NCI-H2227 (cell line): ENCODE results near the gene KIF21A.
A peak's percentile ranks its signal among the peaks of the same experiment; 100 is the strongest.

Experiments used
- DNase-seq: peaks from one replicate; lab custom pipeline; 2025; ENCODE audit not compliant: unreplicated experiment; lab: John Stamatoyannopoulos, UW

KIF21A gene, protein sequence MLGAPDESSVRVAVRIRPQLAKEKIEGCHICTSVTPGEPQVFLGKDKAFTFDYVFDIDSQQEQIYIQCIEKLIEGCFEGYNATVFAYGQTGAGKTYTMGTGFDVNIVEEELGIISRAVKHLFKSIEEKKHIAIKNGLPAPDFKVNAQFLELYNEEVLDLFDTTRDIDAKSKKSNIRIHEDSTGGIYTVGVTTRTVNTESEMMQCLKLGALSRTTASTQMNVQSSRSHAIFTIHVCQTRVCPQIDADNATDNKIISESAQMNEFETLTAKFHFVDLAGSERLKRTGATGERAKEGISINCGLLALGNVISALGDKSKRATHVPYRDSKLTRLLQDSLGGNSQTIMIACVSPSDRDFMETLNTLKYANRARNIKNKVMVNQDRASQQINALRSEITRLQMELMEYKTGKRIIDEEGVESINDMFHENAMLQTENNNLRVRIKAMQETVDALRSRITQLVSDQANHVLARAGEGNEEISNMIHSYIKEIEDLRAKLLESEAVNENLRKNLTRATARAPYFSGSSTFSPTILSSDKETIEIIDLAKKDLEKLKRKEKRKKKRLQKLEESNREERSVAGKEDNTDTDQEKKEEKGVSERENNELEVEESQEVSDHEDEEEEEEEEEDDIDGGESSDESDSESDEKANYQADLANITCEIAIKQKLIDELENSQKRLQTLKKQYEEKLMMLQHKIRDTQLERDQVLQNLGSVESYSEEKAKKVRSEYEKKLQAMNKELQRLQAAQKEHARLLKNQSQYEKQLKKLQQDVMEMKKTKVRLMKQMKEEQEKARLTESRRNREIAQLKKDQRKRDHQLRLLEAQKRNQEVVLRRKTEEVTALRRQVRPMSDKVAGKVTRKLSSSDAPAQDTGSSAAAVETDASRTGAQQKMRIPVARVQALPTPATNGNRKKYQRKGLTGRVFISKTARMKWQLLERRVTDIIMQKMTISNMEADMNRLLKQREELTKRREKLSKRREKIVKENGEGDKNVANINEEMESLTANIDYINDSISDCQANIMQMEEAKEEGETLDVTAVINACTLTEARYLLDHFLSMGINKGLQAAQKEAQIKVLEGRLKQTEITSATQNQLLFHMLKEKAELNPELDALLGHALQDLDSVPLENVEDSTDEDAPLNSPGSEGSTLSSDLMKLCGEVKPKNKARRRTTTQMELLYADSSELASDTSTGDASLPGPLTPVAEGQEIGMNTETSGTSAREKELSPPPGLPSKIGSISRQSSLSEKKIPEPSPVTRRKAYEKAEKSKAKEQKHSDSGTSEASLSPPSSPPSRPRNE (N-terminal part only)

DNA sequence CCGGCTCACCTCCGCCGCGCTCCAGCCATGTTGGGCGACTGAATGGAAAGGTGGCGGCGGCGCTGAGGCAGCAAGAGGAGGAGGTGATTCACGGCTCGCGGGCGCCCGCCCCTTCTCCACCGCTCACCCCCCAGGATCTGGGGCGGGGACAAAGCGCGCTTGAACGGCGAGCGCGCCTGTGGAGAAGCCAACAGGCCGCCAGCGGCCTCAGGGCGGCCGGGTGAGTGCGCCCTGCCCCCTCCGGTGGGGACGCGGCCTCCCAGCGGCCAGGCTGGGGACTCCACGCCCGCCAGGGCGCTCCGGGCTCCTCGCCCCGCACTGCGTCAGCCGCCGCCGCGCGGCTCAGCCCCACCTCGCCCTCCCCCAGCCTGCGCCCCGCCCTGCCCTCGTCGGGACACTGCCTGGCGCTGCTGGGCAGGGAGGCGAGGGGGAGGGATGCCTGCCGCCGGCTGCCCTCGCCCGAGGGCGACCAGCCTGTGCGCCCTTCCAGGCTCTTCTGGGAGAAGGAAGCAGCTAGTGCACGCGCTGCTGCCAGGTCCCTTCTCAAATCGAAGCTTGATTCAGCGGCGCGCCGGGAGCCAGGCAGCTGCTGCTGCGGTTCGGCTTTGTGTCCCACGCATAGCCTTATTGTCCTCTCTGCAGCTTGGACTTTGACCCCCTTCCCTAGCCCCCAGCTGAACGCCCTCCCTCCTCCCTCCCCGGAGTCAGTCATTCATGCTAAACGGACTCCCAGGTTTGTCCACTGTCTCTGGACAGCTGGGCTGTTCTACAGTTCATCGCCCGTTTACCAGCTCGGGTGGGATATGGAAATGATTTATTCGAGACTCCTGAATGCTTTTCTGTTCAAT, at the start of gene KIF21A:
TSS of gene KIF21A (minus strand) at position 40 of the 848 bp plus-strand sequence. CDS start 150 bp downstream, outside the sequence.
- DNase-seq = peak; percentile 86

DNA sequence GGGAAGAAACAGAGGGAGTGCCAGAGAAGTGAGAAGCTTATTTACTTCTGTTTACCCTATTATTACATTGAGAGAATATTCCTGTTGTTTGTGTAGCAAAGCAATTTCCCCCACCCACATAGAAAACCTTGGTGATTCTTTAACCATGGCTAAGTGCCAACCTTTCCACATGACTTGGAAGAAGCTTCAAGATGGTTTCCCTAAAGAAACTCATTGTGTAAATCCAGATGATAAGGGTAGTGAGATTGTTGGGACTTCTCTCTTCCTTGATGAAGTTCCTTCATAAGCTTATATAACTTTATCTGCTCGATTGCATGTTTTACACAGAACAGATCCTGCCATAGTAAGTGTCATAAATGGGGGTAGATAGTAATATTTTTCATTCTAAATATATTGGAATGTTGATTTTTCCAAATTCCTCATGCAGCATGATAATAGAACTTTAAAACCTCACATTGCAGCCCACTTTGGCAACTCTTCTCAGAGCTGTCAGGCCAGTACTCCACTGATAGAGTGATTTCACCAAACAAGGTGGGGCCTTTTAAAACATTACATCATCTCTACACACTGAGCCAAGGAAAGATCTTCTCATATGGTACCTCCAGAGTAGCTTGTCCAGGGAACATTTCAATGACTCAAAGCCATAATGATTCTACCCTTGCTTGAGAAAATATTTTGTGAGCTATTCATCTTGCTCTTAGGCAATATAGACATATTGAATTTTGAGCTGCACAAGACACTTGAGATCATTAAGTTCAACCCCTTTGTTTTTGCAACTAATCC, 47.8 kb upstream of the KIF21A start:
- peak; percentile 2 for DNase-seq

DNA sequence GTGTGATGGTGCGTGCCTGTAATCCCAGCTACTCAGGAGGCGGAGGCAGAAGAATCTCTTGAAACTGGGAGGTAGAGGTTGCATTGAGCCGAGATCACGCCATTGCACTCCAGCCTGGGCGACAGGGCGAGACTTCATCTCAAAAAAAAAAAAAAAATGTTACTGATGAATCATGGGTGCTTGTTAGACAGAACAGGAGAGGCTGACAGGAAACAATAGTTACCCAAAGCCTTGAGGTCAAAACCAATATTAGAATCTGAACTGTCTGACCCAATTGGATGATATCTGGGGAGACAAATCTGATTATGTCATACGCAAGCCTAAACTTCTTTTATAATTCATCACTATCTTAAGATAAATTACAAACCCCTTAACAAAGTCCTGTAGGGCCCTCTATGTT, 40.7 kb upstream of the KIF21A start:
- DNase-seq = no peak

DNA sequence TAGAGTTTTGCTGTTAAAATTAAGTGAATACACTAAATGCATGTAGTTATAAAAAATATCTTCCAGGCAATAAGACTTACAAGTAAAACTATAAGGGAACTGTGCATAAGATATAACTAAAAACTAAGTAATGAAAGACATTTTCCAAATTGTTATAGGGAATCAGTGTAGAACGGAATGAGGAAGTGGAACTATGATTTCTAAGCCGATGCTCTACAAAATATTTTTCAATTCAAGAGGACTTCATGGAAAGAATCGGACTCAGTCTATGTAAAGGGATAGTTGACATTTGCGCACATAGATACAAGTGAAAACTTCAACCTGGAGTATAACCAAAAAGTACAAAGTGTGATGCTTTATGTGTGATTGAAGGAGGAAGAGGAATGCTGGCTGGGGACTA, 40.1 kb upstream of the KIF21A start:
- DNase-seq = no peak

DNA sequence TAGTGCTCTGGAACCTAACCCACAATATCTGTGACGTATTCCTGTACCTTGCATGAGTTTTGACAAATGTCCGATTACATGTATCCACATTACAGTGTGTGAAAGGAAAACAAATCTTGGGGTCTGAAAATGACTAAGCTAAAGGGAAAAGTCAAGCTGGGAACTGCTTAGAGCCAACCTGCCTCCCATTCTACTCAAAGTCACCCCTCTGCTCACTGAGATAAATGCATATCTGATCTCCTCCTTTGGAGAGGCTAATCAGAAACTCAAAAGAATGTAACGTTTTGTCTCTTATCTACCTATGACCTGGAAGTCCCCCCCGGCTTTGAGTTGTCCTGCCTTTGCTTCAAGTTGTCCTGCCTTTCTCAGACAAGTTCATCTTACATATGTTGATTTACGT, 34.0 kb upstream of the KIF21A start:
- no peak for DNase-seq

DNA sequence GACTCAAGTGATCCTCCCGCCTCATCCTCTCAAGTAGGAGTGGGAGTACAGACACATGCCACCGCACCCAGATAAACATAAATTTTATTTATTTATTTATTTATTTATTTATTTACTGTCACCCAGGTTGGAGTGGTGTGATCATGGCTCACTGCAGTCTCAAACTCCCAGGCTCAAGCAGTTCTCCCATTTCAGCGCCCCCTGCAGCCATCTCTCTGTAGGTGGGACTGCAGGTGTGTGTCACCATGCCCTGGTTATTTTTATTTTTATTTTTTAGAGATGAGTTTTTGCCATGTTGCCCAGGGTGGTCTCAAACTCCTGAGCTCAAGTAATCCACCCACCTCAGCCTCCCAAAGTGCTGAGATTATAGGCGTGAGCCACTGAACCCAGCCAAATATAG, 33.2 kb upstream of the KIF21A start:
- no peak for DNase-seq

DNA sequence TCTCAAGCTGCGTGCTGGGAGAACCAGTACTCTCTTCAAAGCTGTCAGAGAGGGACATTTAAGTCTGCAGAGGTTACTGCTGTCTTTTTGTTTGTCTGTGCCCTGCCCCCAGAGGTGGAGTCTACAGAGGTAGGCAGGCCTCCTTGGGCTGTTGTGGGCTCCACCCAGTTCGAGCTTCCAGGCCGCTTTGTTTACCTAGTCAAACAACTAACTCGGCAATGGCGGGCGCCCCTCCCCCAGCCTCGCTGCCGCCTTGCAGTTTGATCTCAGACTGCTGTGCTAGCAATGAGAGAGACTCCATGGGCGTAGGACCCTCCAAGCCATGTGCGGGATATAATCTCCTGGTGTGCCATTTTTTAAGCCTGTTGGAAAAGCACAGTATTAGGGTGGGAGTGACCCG, 32.2 kb upstream of the KIF21A start:
- DNase-seq = peak; percentile 1

DNA sequence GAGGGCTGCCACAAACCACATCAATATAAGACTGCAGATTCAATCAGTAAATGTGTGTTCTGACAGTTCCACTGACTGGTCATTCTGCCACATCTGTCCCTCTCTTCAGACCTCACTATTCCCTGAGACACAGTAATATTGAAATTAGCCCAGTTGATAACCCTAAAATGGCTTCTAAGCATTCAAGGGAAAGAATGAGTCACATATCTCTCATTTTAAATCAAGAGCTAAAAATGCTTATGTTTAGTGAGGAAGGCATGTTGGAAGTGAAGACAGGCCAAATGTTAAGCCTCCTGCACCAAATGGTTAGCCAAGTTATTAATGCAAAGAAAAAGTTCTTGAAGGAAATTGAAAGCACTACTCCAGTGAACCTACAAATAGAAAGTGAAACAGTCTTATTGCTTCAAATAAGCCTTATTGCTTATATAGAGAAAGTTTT, 24.5 kb upstream of the KIF21A start:
- DNase-seq = no peak

DNA sequence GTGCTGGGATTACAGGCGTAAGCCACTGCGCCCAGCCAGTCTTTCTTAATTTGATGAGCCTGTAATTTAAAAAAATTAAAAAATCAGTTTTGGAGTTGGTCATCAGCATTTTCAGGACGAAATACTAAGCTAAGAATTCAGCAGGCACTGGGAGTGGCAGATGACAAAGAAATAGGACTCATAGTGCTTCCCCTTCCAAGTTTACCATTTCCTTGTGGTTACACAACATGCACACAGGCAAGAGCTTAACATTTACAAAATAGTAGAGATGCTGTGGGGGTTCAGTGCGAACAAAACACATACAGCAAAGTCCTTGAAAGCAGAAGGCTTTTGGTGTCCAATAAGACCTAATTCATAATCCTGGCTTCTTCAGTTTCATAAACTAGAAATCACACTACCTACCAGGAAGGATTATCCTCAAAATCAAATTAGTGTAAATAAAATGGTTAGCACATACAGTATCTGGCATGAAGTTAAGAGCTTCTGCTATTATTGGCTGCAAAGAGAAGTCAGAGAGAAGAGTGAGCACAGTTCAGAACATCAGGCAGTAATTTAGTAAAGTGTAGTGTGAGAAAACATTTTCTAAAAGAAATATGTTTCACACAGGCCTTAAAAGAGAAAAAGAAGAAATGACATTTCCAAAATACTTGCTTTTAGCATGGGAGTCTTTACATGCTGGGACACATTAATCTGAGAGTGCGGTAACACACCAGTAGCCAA, 22.2 kb upstream of the KIF21A start:
- DNase-seq = no peak

DNA sequence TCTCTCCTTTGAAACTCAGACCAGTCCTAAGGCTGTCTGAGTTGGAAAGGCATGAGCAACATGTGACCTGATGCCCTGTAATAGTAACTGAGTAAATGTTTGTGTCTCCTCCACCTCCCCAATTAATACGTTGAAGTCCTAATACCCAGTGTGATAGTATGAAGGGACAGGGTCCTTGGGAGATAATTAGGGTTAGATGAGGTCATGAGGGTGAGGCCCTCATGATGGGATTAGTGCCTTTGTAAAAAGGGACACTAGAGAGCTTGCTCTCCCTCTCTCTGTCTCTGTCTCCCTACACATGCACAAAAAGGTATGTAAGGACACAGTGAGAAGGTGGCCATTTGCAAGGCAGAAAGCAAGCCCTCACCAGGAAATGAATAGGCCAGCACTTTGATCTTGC, 18.1 kb upstream of the KIF21A start:
- DNase-seq = no peak

DNA sequence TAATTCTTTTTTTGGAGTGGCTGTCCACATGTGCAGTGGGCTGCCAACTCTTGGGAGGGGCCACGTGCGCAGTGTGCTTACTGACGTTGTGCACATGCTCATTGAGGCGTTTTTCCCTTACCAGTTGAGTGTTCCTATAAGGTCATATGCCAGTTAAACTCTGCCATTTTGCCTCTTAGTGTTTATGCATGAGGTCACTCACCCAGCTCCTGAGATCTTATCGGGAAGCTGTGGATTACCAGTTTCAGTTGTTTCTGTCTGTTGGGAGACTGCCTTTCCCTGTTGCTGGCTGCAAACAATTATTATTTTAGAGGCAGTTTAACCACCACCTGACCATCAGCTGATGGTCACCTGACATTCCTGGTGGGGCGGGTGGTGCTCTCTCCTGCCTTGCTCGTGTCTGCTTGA, 16.1 kb upstream of the KIF21A start:
- DNase-seq = peak; percentile 29

DNA sequence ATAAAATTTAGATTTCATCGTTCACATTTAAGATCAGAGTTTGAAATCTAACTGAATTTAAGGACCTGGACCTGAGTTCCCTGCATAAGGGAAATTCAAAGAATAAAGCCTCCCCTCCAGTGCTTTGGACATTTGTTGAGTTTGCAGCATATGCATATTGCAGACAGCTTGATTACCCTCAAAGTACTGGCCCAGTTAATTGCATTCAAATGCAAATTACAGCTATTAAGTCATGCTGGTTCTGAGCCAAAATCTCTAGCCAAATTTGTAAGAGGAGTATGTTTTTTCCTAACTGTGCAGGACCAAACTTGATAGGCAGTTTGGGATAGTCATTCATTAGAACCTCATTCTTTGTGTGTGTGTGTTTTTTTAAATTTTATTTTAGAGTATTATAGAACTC, 9.1 kb upstream of the KIF21A start:
- DNase-seq = no peak

DNA sequence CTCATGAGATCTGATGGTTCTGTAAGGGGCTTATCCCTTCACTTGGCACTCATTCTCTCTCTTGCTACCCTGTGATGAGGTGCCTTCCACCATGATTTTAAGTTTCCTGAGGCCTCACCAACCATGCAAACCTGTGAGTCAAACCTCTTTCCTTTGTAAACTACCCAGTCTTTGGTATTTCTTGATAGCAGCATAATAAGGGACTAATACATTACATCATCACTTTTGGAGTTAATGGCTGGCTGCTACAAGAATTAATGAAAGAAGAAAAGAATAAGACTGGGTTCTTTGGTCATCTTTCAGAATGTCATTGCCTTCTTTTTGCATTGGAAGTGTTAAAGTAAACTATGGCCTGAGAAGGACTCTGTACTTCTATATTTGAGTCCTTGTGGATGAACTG, 5.1 kb upstream of the KIF21A start:
- no peak for DNase-seq

DNA sequence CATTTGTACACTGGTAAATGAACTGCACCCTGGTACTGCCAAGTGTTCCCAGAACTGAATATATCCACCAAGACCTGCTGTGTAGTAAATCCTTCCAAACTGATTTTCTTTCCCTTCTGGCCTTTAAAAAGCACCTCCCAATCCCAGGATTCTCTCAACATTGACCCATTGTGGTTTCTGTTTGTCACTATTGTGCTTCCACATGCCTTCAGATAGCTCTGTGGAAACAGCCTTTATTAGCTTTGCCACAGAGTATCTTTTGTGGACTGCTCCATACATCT, 949 bp upstream of the KIF21A start:
- DNase-seq = peak; percentile 13

DNA sequence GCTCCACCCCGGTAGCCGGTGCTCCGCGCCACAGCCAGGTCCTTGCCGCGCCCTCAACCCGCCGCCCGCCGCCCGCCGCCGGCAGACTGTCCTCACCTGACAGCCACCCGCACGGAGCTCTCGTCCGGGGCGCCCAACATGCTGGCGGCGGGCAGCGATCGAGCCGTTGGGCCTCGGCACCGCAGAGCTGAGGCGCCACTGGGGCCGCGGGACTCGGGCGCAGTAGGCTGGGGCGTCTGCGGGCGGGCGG, 164 bp downstream of the KIF21A start:
- no peak for DNase-seq

DNA sequence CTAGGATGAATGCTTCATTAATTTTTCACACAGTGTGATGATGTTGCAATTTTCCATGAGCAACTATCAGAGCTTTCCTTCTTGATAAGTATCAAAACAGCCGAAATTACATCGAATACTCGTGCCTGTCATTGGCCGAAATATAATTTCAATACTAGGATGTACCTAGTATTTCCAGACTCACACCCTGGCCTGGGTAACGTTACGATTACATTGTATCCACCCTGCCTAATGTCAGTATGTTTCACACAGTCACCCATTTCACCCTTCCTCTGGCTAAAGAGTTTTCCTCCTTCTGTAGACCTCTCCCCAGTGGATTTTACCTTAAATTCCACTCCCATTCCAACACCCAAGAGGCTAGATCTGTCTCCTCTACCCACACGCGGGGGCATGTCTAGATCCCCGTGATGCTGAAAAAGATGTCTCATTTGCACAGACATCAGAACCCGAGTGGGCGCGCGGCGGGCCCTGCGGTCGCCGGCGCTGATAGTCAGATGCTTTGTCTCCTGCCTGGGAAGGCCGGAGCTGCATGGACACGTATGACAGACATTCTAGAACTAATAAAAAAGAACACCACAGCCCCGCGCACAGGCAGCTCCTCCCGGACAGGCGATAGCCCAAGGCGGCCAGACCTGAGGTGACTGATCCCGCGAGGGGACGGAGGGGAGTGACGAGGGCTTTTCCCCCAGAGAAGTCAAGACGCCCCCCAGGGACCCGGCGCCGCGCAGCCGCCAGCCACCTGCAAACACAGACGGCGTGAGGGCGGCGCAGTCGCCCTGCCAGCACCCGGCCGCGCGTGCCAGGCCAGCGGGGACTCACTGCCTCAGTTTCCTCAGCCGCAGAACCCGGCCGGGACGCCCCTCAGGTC, 723 bp downstream of the KIF21A start:
- peak; percentile 28 for DNase-seq

DNA sequence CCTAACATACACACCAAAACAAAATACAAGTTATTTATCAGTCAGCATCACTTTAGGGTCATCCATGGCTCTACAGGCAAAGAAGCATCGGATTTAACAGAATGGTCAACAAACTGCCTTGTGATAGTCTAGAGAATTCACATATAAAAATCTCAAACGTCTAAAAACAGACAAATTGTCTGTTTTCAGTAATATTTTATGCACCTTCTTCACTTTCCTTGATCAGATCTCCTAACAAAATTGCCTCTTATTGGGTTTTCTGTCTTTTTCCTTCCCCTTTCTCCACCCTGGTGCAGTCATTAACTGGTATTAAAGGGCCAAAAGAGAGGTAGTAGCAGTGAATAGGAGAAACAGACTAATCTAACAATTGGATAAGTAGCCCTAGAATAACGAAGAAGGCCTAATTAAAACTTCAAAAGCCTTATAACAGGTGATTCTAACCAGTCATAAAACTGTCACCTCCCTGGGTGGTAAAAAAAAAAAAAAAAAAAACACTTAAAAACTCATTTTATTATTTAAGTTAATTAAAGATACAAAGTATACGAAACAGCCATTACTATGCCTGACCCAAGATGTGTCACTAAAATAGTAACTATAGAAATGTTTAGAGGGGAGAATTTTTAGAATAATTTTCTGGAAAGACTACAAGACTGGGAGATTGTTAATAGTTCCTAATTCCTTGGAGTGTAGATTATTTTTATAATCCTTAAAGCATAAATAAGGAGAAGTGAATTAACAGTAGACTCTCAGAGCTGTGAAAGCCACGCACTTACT, 1.5 kb downstream of the KIF21A start:
- no peak for DNase-seq

DNA sequence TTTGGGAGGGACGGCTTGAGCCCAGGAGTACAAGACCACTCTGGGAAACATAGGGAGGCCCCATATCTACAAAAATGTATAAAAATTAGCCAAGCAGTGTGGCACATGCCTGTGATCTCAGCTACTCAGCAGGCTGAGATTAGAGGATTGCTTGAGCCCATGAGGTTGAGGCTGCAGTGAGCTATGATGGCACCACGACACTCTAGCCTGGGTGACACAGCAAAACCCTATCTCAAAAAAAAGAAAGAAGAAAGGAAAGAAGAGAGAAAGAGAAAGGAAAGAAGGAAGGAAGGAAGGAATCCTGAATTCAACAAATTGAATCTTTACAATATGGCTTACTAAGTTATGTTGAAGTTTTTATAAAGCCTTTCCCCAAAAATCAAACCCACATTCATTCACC, 2.1 kb downstream of the KIF21A start:
- no peak for DNase-seq
